Measurements from ENCODE around the gene SHH. TPM values are rescaled to one million over a fixed set of nuclear protein-coding genes. Genes with fewer than 3 reads are reported as not detected.

Gene SHH
- total RNA-seq, 1 donor from 2014 or later, result 0.16 TPM

DNA sequence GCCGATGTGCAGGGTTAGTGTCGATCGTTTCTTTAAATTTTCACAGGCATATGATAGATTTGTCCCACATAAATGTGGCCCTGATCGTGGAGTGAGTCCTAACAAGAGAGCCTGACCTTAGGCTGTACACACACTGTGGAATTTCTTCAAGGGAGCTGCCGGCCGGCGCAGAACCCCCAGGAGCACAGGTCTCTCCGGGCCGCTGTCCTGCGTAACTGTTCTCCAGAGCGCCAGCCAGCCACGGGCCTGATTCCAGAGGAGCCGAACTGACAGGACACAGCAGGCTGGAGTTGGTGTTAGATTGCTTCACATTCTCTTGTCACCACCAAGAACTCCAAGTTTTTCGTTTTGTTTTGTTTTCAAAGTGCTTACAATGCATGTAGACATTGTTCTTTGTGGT, 37.3 kb downstream of the SHH start:
- no peaks in the 10 kb centered on the region for H3K27me3 ChIP-seq (ENCODE audit: insufficient read depth, low read length)
- no peaks in the 10 kb centered on the region for H3K79me2 ChIP-seq (ENCODE audit: insufficient read depth, low read length)
- H3K27me3 Mint-ChIP-seq (ENCODE audit: low read depth, unreplicated experiment), result no peaks in the 10 kb centered on the region
- no peaks in the 10 kb centered on the region for H3K4me1 ChIP-seq (ENCODE audit: insufficient read depth, low read length)
- no peak overlapping the region for H3K27ac Mint-ChIP-seq (ENCODE audit: unreplicated experiment)
- no peak for DNase-seq (ENCODE audit: low read depth)
- H3K4me3 Mint-ChIP-seq (ENCODE audit: unreplicated experiment), result no peak overlapping the region
- H3K4me1 Mint-ChIP-seq (ENCODE audit: low read depth, unreplicated experiment), result peaks cover 9% of the 10 kb centered on the region
- no peak overlapping the region for H3K4me3 ChIP-seq (ENCODE audit: insufficient read depth, low read depth, low read length)
- no peak overlapping the region for H3K27ac ChIP-seq (ENCODE audit: low read depth, low read length)
- no peak overlapping the region for H3K4me2 ChIP-seq (ENCODE audit: low read length)
- FAIRE-seq, result no peak
- H3K9ac ChIP-seq (ENCODE audit: low read length), result no peak overlapping the region
- no peaks in the 10 kb centered on the region for H3K9me3 ChIP-seq (ENCODE audit: insufficient read depth, low read depth, low read length)
- H4K20me1 ChIP-seq (ENCODE audit: insufficient read depth, low read length), result peaks cover 25% of the 10 kb centered on the region
- no peak overlapping the region for H2AFZ ChIP-seq (ENCODE audit: low read depth, low read length)
- H3K36me3 ChIP-seq (ENCODE audit: insufficient read depth, low read length), result peaks cover 23% of the 10 kb centered on the region
- TF ChIP-seq CTCF (IDR thresholded peaks at IDR 0.05; ENCODE audit: insufficient read depth, low read depth, low read length) (no peak), EZH2 (IDR thresholded peaks at IDR 0.05; ENCODE audit: insufficient read depth, low read length) (no peak)
- no peaks in the 10 kb centered on the region for H3K9me3 Mint-ChIP-seq (ENCODE audit: unreplicated experiment)
- peaks cover 12% of the 10 kb centered on the region for H3K36me3 Mint-ChIP-seq (ENCODE audit: low read depth, unreplicated experiment)

DNA sequence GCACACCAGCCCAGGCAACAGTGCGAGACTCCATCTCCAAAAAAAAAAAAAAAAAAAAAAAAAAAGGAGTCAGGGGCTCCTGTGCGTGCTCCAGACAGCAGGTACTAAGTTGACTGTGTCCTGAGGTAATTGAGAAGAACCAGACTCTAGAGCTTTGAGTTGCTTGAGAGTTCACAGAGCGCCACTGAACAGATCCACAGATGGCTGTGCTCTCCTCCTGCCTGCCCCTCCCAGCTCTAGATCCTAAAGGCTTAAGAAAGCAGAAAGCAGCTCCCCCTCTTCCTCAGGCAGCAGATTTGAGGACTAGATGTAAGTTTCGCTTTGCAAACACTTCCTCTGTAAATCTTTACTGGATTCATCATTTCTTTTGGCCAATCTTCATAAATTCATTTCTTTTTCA, 38.7 kb downstream of the SHH start:
- no peak overlapping the region for H3K9ac ChIP-seq (ENCODE audit: low read length)
- H3K27me3 ChIP-seq (ENCODE audit: insufficient read depth, low read length), result no peaks in the 10 kb centered on the region
- FAIRE-seq (no peak), DNase-seq (ENCODE audit: low read depth) (no peak)
- Mint-ChIP-seq H3K4me1 (ENCODE audit: low read depth, unreplicated experiment) (peaks cover 14% of the 10 kb centered on the region), H3K4me3 (ENCODE audit: unreplicated experiment) (no peak overlapping the region), H3K9me3 (ENCODE audit: unreplicated experiment) (no peaks in the 10 kb centered on the region), H3K36me3 (ENCODE audit: low read depth, unreplicated experiment) (peaks cover 12% of the 10 kb centered on the region), H3K27ac (ENCODE audit: unreplicated experiment) (no peak overlapping the region), H3K27me3 (ENCODE audit: low read depth, unreplicated experiment) (no peaks in the 10 kb centered on the region)
- TF ChIP-seq EZH2 (IDR thresholded peaks at IDR 0.05; ENCODE audit: insufficient read depth, low read length) (no peak), CTCF (IDR thresholded peaks at IDR 0.05; ENCODE audit: insufficient read depth, low read depth, low read length) (no peak)
- peaks cover 26% of the 10 kb centered on the region for H3K36me3 ChIP-seq (ENCODE audit: insufficient read depth, low read length)
- no peak overlapping the region for H2AFZ ChIP-seq (ENCODE audit: low read depth, low read length)
- H4K20me1 ChIP-seq (ENCODE audit: insufficient read depth, low read length), result peaks cover 32% of the 10 kb centered on the region
- H3K27ac ChIP-seq (ENCODE audit: low read depth, low read length), result no peak overlapping the region
- H3K4me2 ChIP-seq (ENCODE audit: low read length), result no peak overlapping the region
- no peaks in the 10 kb centered on the region for H3K9me3 ChIP-seq (ENCODE audit: insufficient read depth, low read depth, low read length)
- no peaks in the 10 kb centered on the region for H3K79me2 ChIP-seq (ENCODE audit: insufficient read depth, low read length)
- no peak overlapping the region for H3K4me3 ChIP-seq (ENCODE audit: insufficient read depth, low read depth, low read length)
- no peaks in the 10 kb centered on the region for H3K4me1 ChIP-seq (ENCODE audit: insufficient read depth, low read length)

- Histone ChIP-seq H3K27ac (ENCODE audit: low read depth, low read length) (no peak overlapping the region), H3K4me2 (ENCODE audit: low read length) (no peak overlapping the region), H4K20me1 (ENCODE audit: insufficient read depth, low read length) (peaks cover 40% of the 10 kb centered on the region), H3K4me1 (ENCODE audit: insufficient read depth, low read length) (no peaks in the 10 kb centered on the region), H3K27me3 (ENCODE audit: insufficient read depth, low read length) (no peaks in the 10 kb centered on the region), H3K4me3 (ENCODE audit: insufficient read depth, low read depth, low read length) (no peak overlapping the region), H3K9me3 (ENCODE audit: insufficient read depth, low read depth, low read length) (no peaks in the 10 kb centered on the region), H3K9ac (ENCODE audit: low read length) (no peak overlapping the region), H3K79me2 (ENCODE audit: insufficient read depth, low read length) (no peaks in the 10 kb centered on the region), H3K36me3 (ENCODE audit: insufficient read depth, low read length) (peaks cover 26% of the 10 kb centered on the region), H2AFZ (ENCODE audit: low read depth, low read length) (no peak overlapping the region)
- H3K9me3 Mint-ChIP-seq (ENCODE audit: unreplicated experiment), result no peaks in the 10 kb centered on the region
- no peaks in the 10 kb centered on the region for H3K27me3 Mint-ChIP-seq (ENCODE audit: low read depth, unreplicated experiment)
- peaks cover 14% of the 10 kb centered on the region for H3K4me1 Mint-ChIP-seq (ENCODE audit: low read depth, unreplicated experiment)
- H3K36me3 Mint-ChIP-seq (ENCODE audit: low read depth, unreplicated experiment), result peaks cover 6% of the 10 kb centered on the region
- TF ChIP-seq EZH2 (IDR thresholded peaks at IDR 0.05; ENCODE audit: insufficient read depth, low read length) (no peak), CTCF (IDR thresholded peaks at IDR 0.05; ENCODE audit: insufficient read depth, low read depth, low read length) (no peak)
- no peak for FAIRE-seq
- no peak overlapping the region for H3K4me3 Mint-ChIP-seq (ENCODE audit: unreplicated experiment)
- DNase-seq (ENCODE audit: low read depth), result no peak
- peak overlapping the region; percentile 59 for H3K27ac Mint-ChIP-seq (ENCODE audit: unreplicated experiment)
Observed at GRCh38 chr7:155770241-155770640, 42.0 kb downstream of the SHH start.
